Fibroblast of skin of left quadriceps (primary cell): ENCODE measurements around the gene HTR2B.
"Not testable (repeated sequence)": the region's sequence is repeated elsewhere in the genome, so short reads cannot be mapped to it uniquely, and the experiment has no call there.

Experiments
- DNase-seq, 2 experiments: peaks; one replicate each; pipeline ENCODE4 v3.0.0-alpha.2; 2013; ENCODE audit warnings: low read depth in 2 of 2

Gene HTR2B

GRCh38 chr2:231124838-231125568, at the start of gene HTR2B:
TSS of gene HTR2B (minus strand) at chr2:231125042. CDS start at chr2:231123764, 1,278 bp downstream.
- no peak for DNase-seq

GRCh38 chr2:231174211-231174651, 49.4 kb upstream of the HTR2B start:
- DNase-seq: no peak

- DNase-seq: no peak
Measured at GRCh38 chr2:231172025-231172424, 47.2 kb upstream of the HTR2B start.

- peak in 1 of 2 experiments; percentile 34 for DNase-seq
Measured at GRCh38 chr2:231170055-231170454, 45.2 kb upstream of the HTR2B start.

GRCh38 chr2:231169488-231169887, 44.6 kb upstream of the HTR2B start:
- no peak for DNase-seq

GRCh38 chr2:231168460-231169139, 43.8 kb upstream of the HTR2B start:
- DNase-seq: no peak

GRCh38 chr2:231167745-231168459, 43.1 kb upstream of the HTR2B start:
- no peak for DNase-seq

- DNase-seq: no peak
Measured at GRCh38 chr2:231163414-231164095, 38.7 kb upstream of the HTR2B start.

GRCh38 chr2:231163011-231163410, 38.2 kb upstream of the HTR2B start:
- DNase-seq: no peak

- peak; percentile 94 for DNase-seq
Measured at GRCh38 chr2:231161877-231162329, 37.1 kb upstream of the HTR2B start.

- no peak for DNase-seq
Measured at GRCh38 chr2:231161252-231161839, 36.5 kb upstream of the HTR2B start.

GRCh38 chr2:231160701-231161100, 35.9 kb upstream of the HTR2B start:
- DNase-seq: peak in 1 of 2 experiments; percentile 20

- no peak for DNase-seq
Measured at GRCh38 chr2:231159306-231159705, 34.5 kb upstream of the HTR2B start.

- DNase-seq: peak; percentile 47 to 55
Measured at GRCh38 chr2:231152800-231153557, 28.1 kb upstream of the HTR2B start.

- no peak for DNase-seq
Measured at GRCh38 chr2:231146665-231147064, 21.8 kb upstream of the HTR2B start.

GRCh38 chr2:231144896-231145295, 20.1 kb upstream of the HTR2B start:
- DNase-seq: no peak

GRCh38 chr2:231140808-231141207, 16.0 kb upstream of the HTR2B start:
- not testable (repeated sequence) for DNase-seq

GRCh38 chr2:231139796-231140195, 15.0 kb upstream of the HTR2B start:
- no peak for DNase-seq

GRCh38 chr2:231138699-231139098, 13.9 kb upstream of the HTR2B start:
- DNase-seq: no peak

GRCh38 chr2:231134910-231135655, 10.2 kb upstream of the HTR2B start:
- no peak for DNase-seq
